BJ (cell line): Measurements from ENCODE around the gene PAGE2. TPM values are rescaled to one million over a fixed set of nuclear protein-coding genes. Genes with fewer than 3 reads are reported as not detected.
"Not testable (repeated sequence)": the region's sequence is repeated elsewhere in the genome, so short reads cannot be mapped to it uniquely, and the experiment has no call there.

Experiments used
- CTCF ChIA-PET: fragments of 350-600 bp; formaldehyde crosslinking; extraction: SDS; loops from one replicate; lab custom pipeline; 2021; ENCODE audit warnings: antibody characterized with exemption, inconsistent platforms; lab: Yijun Ruan, JAX
- POLR2A ChIA-PET: fragments of 300-600 bp; sonication (Branson Sonifier 250); formaldehyde crosslinking; extraction: SDS; loops from one replicate; lab custom pipeline; 2021; ENCODE audit warnings: antibody characterized with exemption; lab: Charles Lee
- DNase-seq: peaks from one replicate; pipeline ENCODE4 v3.0.0-alpha.2; 2011; ENCODE audit warnings: low read depth
- H3K27me3 ChIP-seq: 2 replicates; pipeline ENCODE4 v1.6.0; 2011; ENCODE audit warnings: low read length; ENCODE audit not compliant: control insufficient read depth, insufficient read depth
- H3K36me3 ChIP-seq: 2 replicates; pipeline ENCODE4 v1.5.1; 2011; ENCODE audit warnings: low read length; ENCODE audit not compliant: control insufficient read depth, insufficient read depth
- H3K4me3 ChIP-seq: 2 replicates; pipeline ENCODE4 v1.5.1; 2011; ENCODE audit warnings: low read depth, mild to moderate bottlenecking, control low read depth, low read length
- CTCF ChIP-seq: IDR thresholded peaks from 2 replicates; pipeline ENCODE4 v1.5.1; 2011; ENCODE audit warnings: low read depth, mild to moderate bottlenecking, control low read depth, inconsistent platforms, low read length, moderate library complexity; ENCODE audit not compliant: insufficient read depth
- polyA minus RNA-seq: library from RNA; depleted of rRNA, polyadenylated mRNA; stranded (reverse); fragments of >200 nt; gene quantifications from 2 replicates; pipeline ENCODE4 v1.2.3, GENCODE V29; 2011; rRNA and poly(A)+ RNA removed
- polyA plus RNA-seq: library from polyadenylated mRNA; depleted of rRNA; stranded (reverse); fragments of >200 nt; gene quantifications from 2 replicates; pipeline ENCODE4 v1.2.3, GENCODE V29; 2011; rRNA removed

PAGE2 gene
- polyA plus RNA-seq, result not detected in 2 replicates
- polyA minus RNA-seq, result not detected in 2 replicates

- no peak for DNase-seq
- H3K27me3 ChIP-seq, result no peaks in the 10 kb centered on the region
- H3K36me3 ChIP-seq, result no peaks in the 10 kb centered on the region
- POLR2A ChIA-PET, result no interaction called here
- H3K4me3 ChIP-seq, result no peak within 1 kb of the TSS
- CTCF ChIA-PET, result no interaction called here
- TF ChIP-seq CTCF, result no peak
Observed at GRCh38 chrX:55088795-55089489, at the start of gene PAGE2. Gene PAGE2 (plus strand): TSS chrX:55089018. CDS start chrX:55090021, 1,003 bp downstream.

- TF ChIP-seq CTCF, result no peak
- no peak overlapping the region for H3K4me3 ChIP-seq
- ChIA-PET CTCF (interaction anchor here (0.8 kb wide), 1 partner anchor 18 kb away, joined by 3 read pairs; no protein-coding TSS in a partner anchor), POLR2A (no interaction called here)
- no peaks in the 10 kb centered on the region for H3K27me3 ChIP-seq
- peak; percentile 1 for DNase-seq
- no peaks in the 10 kb centered on the region for H3K36me3 ChIP-seq
Observed at GRCh38 chrX:55039471-55039870, 49.3 kb upstream of the PAGE2 start.

- ChIA-PET CTCF (no interaction called here), POLR2A (no interaction called here)
- Histone ChIP-seq H3K36me3 (no peaks in the 10 kb centered on the region), H3K4me3 (no peak overlapping the region), H3K27me3 (no peaks in the 10 kb centered on the region)
- no peak for DNase-seq
- TF ChIP-seq CTCF, result no peak
Observed at GRCh38 chrX:55041514-55041913, 47.3 kb upstream of the PAGE2 start.

- H3K4me3 ChIP-seq, DNase-seq, H3K36me3 ChIP-seq, CTCF ChIA-PET, H3K27me3 ChIP-seq, POLR2A ChIA-PET: not testable (repeated sequence)
Observed at GRCh38 chrX:55050599-55050998, 38.2 kb upstream of the PAGE2 start.

- TF ChIP-seq CTCF, result no peak
- Histone ChIP-seq H3K4me3 (no peak overlapping the region), H3K36me3 (no peaks in the 10 kb centered on the region), H3K27me3 (no peaks in the 10 kb centered on the region)
- no peak for DNase-seq
- ChIA-PET POLR2A (no interaction called here), CTCF (interaction anchor here (0.6 to 1.4 kb wide), 8 partner anchors 17 to 456 kb away, joined by 3 to 8 read pairs (median 3); no protein-coding TSS in a partner anchor)
Observed at GRCh38 chrX:55056820-55057674, 31.8 kb upstream of the PAGE2 start.
